HG02970 (cell line): ENCODE measurements around the gene HSPA12A.

Experiments used
- ATAC-seq: cut with Tn5 transposase; IDR thresholded peaks from one replicate; pipeline ENCODE4 v1.9.1; 2021; ENCODE audit warnings: mild to moderate bottlenecking, moderate library complexity, moderate number of reproducible peaks; ENCODE audit not compliant: unreplicated experiment, low FRiP score

The HSPA12A gene

GRCh38 chr10:116671274-116671926, 71.0 kb downstream of the HSPA12A start:
- no peak for ATAC-seq

DNA sequence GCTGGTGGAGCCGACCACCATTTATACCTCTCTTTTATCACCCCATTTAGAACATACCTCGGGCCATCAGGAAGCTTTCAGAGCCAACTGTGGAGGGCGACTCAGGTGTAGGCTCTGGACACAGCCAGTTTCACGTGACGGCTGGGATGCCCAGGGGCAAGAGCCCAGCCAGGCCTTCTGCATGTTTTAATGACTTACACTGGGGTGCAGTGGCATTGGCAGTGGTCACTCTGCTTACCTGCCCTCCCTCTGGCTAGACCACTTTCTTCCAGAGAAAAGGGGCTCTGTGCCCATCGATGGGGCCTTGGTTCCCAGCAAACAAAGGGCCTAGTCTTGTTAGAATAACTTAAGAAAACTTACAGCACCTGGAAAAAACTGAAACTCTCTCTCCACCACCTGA, 71.7 kb downstream of the HSPA12A start:
- no peak for ATAC-seq

- no peak for ATAC-seq
These were observed 72.3 kb downstream of the HSPA12A start for GRCh38 chr10:116669832-116670644.

GRCh38 chr10:116669080-116669479, 73.3 kb downstream of the HSPA12A start:
- no peak for ATAC-seq

DNA sequence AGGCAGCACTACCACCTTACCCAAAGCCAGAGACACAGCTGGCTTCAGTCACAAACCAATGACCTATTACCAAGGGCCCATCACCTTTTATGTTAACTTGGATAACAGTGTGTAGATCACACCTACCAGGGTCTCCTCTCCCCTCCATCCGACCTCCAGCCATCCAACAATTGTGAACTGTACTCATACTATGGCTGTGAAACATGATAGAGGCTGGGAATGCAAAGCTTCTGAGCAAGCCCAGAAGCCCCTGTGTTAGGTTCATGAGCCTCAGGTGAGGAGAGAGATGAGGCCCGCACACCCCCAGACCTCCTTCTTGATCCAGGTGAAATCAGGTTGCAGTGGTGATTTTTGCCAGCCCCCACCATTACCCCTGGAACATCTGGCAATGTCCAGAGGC, 73.9 kb downstream of the HSPA12A start:
- ATAC-seq: no peak

DNA sequence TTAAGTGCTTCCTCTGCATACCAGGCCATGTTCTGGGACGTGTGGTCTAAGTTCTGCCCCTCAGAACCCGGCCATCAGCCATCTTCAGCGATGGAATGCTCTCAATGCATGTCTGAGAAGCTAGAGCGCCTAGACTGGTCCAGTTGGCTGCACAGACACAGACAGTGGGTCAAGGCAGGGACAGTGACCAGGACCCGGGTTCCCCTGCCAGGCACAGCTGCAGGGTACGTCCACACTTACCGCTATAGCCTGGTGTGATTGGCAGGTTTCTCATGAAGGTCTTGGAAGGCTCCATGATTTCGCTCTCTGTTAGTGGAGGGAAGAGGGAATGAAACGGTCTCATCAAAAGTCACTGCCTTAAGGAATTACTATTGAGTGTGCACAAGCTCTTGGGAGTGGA, 74.3 kb downstream of the HSPA12A start:
- ATAC-seq: no peak

GRCh38 chr10:116667484-116667883, 74.9 kb downstream of the HSPA12A start:
- no peak for ATAC-seq

DNA sequence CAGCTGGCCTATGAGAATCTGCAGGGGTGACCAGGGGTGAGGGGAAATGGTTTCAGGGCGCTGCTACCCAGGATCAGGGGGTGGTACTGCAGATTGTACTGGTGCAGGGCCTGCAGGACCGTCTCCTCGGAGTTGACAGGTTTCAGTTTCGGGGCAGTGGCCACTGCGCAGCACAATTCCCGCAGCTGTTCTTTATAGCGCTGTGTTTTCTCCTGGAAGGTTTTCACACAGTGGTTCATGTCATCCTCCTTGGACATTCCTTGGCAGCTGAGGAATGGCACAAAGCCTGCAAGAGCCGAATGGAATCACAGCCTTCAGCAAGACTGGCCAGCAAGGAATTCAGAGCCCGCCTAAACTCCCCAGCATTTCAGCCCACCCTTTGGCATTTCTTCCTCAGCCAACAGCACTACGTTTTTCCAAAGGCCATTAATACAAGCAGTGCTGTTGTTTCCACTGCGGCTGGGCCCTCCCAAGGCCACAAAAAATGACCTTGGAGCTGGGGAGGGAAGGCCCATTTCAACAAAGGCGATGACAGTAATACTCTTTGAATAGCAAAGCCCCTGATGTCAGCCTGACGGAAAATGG, 76.7 kb downstream of the HSPA12A start:
- no peak for ATAC-seq

DNA sequence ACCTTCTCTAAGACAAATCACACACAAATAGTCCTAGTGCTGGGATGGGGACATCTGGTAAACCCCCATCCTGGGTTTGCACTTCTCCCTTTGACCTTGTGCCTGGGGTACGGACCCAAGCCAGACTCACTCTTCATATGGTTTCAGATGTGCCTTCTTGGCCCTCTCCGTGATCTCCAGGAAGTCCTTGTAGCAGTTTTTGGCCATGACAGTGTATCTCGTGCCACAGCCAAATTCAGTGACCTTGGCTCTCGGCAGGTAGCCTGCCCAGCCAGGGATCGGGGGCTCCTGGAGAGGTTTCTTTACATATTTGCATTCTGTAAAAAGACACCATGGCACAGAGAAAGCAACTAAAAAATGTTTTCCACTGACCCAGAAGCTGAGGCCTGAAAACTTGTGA, 77.7 kb downstream of the HSPA12A start:
- no peak for ATAC-seq

DNA sequence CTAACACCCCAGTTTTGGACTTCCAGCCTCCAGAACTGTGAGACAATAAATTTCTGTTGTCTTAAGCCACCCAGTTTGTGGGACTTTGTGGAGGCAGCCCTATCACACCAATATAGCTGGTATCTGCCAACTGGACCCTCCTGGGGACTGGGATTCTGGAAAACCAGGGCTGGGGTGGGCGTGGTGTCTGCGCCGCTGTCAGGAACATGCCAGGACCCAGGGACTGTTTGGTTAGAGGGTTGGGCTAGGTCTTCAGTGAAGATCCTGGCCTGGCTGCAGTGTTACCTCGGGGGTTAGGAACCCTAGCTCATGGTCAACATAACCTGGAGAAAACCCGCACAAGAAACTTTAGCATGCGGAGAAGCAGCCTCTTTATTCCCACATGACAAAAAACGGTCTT, 79.0 kb downstream of the HSPA12A start:
- ATAC-seq: no peak

- ATAC-seq: no peak
These were observed 81.5 kb downstream of the HSPA12A start for GRCh38 chr10:116660860-116661259.

DNA sequence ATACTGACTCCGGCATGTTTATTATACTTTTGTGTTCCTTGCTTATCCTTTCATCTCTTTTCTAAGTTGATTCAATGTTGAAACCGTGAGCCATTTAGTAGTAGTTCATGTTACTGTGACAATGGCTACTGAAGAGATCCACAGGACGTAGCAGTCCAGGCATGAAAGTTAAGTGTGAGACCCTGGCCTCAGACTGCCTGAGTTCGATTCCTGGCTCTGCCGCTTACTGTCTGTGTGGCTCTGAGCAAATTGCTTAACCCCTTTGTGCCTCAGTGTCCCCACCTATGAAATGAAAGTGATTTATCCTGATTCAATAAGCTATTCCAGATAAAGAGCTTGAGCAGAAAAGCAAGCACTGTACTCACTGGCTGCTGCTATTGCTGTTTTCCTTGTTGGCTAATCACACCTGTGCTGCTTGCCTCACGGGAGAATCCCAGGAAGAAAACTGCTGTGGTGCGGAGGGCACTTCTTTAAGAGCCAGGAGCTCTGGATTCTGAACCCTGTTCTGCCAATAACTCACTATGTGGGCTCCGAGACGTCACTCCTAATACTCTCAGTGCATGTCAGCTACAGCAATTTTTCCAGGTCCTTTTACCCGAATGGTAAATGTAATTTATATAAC, 83.2 kb downstream of the HSPA12A start:
- no peak for ATAC-seq

DNA sequence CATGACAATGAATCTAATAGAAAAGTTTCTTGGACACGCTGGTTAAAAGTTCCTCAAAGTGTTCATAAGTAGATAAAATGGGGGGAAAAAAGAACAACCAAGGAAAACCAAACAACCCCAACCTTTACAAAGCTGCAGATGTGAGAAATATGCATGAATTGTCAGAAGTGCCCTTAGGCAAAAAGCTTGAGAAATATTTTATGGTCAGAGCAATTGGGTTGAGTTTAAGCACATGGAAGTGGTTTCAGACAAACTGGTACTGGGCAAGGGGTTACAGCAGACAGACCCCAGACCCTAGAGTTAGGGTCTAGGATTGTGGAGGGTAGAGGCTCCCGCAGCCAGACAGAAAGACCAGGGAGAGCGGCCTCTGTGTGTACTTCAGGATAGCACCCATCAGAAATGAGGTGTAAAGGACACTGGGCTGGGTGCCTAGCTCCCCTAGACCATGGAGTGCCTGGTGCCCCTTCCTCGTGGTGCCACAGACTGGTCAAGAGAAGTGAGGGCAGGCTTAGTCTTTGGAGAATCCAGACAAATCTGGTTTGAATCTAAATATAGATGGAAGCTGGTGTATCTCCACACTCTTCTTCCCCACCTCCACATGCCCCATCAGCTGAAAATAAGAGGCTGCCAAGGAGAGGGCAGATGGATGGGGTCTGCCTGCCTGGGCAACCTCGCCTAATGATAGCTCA, 84.4 kb downstream of the HSPA12A start:
- no peak for ATAC-seq

DNA sequence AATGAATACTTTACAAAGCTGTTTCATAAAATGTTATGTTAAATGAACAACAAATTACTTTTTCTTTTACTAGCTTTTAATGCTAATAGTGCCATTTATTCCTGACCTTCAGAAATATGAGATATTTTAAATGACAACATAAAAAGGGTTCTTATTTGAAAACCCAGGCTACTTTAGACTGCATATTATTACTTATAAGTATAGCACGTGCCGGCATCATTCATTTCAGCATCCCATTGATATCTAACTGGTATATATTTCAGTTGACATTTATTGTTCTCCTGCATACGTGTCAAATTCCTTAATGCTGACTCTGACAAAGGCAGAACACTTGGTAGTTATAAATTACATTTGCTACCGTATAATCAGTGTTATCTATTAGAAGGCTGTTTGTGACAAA, 86.3 kb downstream of the HSPA12A start:
- ATAC-seq: no peak

DNA sequence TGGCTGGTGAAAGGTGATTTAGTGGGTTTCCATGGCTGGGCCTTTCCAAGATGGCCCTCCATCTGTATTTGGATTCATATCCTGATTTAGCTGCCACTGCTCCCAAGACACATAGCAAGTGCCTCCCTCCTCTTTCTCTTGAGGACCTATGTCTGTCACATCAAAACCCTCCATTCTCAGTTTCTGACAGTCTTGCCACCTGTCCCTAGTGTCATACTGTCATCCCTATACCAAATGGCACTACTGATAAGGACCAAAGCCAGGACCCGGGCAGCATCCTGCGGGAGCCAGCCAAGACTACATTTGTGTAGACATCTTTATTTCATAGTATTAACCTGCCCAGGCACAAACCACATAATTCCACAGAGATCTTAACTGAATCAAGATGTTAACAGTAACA, 86.8 kb downstream of the HSPA12A start:
- ATAC-seq: no peak

DNA sequence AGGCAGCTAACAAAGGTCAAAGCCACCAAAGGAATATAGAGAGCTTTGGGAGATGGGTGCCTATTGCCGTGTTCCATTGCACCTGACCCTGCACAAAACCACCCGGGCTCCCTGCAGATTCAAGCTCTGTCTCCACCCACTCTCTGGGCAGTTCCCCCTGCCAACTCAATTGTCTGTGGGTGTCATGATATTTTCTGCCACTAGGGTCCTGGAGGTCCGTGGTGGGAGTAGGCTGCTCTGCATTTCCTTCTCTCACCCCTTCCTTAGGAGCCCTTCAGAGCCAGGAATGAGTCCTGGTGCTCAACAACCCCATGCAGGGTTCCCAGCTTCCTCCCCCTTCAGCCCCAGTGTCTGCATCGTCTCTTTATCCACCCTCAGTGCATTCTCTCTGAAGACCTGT, 87.5 kb downstream of the HSPA12A start:
- ATAC-seq: no peak

DNA sequence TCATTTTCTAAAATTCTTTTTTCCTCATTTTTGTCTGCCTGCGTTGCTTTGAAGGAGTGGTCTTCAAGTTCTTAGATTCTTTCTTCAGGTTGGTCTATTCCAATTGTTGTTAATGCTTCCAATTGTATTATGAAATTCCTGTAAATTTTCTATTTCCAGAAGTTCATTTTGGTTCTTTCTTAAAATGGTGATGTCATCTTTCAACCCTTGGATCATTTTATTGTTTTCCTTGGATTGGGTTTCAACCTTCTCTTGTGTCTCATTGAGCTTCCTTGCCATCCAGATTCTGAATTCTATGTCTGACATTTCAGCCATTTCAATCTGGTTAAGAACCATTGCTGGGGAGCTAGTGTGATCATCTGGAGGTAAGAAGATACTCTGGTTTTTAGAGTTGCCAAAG, 88.5 kb downstream of the HSPA12A start:
- ATAC-seq: no peak

- no peak for ATAC-seq
These were observed 93.5 kb downstream of the HSPA12A start for GRCh38 chr10:116648903-116649302.

DNA sequence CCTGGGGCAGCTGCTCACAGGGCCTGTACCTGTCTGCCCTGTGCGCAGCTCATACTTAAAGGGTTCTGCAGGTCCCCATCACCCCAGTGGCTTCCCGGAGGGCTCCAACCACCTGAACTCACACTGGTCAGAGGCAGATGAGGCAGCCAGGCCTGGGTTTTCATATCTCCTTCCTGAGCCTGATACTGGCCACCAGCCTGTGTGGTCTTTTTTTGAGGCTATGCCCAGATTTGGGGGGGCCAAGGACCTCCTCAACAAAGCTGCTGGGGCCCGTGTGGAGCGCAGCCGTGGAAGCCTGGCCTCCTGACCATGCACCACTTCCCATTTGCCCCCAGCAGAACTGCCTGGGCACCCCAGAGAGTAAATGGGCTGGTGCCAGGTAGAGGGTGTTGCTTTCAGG, 95.9 kb downstream of the HSPA12A start:
- ATAC-seq: no peak

DNA sequence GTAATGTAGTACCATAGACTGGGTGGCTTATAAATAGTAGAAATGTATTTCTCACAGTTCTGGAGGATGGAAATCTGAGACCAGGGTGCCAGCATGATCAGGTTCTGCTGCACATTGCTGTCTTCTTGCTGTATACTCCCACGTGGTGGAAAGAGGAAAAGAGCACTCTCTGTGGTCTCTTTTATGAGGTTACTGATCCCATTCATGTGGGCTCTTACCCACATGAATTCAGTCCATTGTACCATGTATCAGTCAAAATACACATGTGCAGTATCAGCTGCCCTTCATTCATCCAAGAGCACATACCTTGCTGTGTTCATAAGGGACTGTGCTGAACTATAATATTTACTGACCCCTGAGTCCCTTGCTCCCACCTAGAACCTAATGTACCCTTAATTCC, 104.5 kb downstream of the HSPA12A start:
- ATAC-seq: no peak

DNA sequence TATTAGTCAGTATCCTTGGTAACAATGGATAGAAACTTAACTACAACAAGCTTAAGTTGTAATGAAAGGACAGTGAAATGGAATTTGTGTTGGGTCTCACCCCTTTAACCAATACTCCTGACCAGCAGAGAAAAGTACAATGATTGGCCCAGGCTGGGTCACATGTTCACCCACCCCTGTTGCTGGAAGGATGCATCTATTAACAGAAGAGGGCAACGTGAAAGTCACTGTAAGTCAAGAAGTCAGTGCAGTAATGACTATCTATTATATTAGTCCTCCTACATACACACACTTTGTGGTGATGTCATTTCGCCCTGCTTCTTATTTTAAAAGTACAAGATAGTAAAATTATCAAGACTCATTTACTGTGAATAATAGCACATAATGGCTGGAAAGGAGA, 105.4 kb downstream of the HSPA12A start:
- no peak for ATAC-seq
